ENCODE results near the gene FAM193B. TPM values are rescaled to one million over a fixed set of nuclear protein-coding genes. Genes with fewer than 3 reads are reported as not detected.

Gene FAM193B
- polyA plus RNA-seq, 1 of the 3 experiments (the other 2 are of a cell fraction): 48.1 TPM

DNA sequence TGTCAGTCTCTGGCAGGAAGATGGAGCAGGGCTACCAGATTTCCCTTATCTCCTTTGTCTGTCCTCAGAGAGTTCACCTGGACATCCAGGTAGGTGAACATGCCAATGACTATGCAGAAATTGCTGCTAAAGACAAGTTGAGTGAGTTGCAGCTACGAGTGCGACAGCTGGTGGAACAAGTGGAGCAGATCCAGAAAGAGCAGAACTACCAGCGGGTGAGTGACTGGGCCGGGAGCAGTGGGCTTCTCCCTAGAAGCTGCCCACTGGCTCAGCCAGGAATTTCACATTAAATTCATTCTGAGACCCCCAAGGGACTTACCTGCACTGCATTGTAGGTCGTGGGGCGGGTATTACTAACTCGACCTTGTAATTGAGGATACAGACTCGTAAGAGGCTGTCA is 39.7 kb upstream of the FAM193B start:
- H2AFZ ChIP-seq (ENCODE audit: low read depth): no peak overlapping the region
- peaks cover 24% of the 10 kb centered on the region for H3K79me2 ChIP-seq (ENCODE audit: insufficient read depth)
- no peak for DNase-seq
- peaks cover 7 to 9% of the 10 kb centered on the region in 2 experiments; a peak in 2 of 4 replicates for H3K4me1 ChIP-seq (ENCODE audit: control insufficient read depth in 1 of 2, insufficient read depth in 2 of 2, low read depth in 1 of 2, low read length in 1 of 2)
- H4K20me1 ChIP-seq (ENCODE audit: insufficient read depth): peaks cover 6% of the 10 kb centered on the region; the same call in 1 of the 2 replicates
- ChIA-PET CTCF (no interaction called here), POLR2A (no interaction called here)
- WGBS (ENCODE audit: low lambda C conversion rate): 90% methylated on average over 8 of the region's 8 CpGs
- H3K9me2 ChIP-seq: no peaks in the 10 kb centered on the region
- no peaks in the 10 kb centered on the region for H3K9me3 ChIP-seq
- no peak overlapping the region for H3K27ac ChIP-seq (ENCODE audit: low read depth in 2 of 2, low read length in 1 of 2)
- H3K4me2 ChIP-seq: peak overlapping the region; percentile 77; the same call in 1 of the 2 replicates
- no peak overlapping the region for H3K4me3 ChIP-seq (ENCODE audit: low read depth in 2 of 2, low read length in 1 of 2)
- TF ChIP-seq TAF1 (IDR thresholded peaks at IDR 0.05; ENCODE audit: borderline replicate concordance, low read depth, low read length): no peak
- TF ChIP-seq, protein P1, sequence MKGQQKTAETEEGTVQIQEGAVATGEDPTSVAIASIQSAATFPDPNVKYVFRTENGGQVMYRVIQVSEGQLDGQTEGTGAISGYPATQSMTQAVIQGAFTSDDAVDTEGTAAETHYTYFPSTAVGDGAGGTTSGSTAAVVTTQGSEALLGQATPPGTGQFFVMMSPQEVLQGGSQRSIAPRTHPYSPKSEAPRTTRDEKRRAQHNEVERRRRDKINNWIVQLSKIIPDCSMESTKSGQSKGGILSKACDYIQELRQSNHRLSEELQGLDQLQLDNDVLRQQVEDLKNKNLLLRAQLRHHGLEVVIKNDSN (IDR thresholded peaks at IDR 0.05; ENCODE audit: borderline replicate concordance, low read depth): no peak
- no peak for TF ChIP-seq MXI1 (IDR thresholded peaks at IDR 0.05; ENCODE audit: low read depth, low read length)
- TF ChIP-seq USF2 (IDR thresholded peaks at IDR 0.05; ENCODE audit: borderline replicate concordance, low read depth, low read length): no peak
- TF ChIP-seq SIN3A (IDR thresholded peaks at IDR 0.05; ENCODE audit: borderline replicate concordance, low read depth, low read length): no peak
- TF ChIP-seq RFX5 (IDR thresholded peaks at IDR 0.05; ENCODE audit: low read length): no peak
- TF ChIP-seq RCOR1 (IDR thresholded peaks at IDR 0.05; ENCODE audit: low read length): no peak
- TF ChIP-seq, protein P2, sequence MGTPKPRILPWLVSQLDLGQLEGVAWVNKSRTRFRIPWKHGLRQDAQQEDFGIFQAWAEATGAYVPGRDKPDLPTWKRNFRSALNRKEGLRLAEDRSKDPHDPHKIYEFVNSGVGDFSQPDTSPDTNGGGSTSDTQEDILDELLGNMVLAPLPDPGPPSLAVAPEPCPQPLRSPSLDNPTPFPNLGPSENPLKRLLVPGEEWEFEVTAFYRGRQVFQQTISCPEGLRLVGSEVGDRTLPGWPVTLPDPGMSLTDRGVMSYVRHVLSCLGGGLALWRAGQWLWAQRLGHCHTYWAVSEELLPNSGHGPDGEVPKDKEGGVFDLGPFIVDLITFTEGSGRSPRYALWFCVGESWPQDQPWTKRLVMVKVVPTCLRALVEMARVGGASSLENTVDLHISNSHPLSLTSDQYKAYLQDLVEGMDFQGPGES (IDR thresholded peaks at IDR 0.05; ENCODE audit: low read depth, low read length): no peak
- TF ChIP-seq FOSL2 (IDR thresholded peaks at IDR 0.05; ENCODE audit: borderline replicate concordance, low read depth): no peak
- no peak for TF ChIP-seq PBX3 (IDR thresholded peaks at IDR 0.05)
- H3K36me3 ChIP-seq (replicated peaks in 1 of 2; ENCODE audit: control insufficient read depth in 1 of 2, insufficient read depth in 2 of 2, low read length in 1 of 2): peaks cover 34 to 41% of the 10 kb centered on the region in 2 experiments
- peaks cover 4% of the 10 kb centered on the region; the same call in 1 of the 2 replicates for H3K27me3 ChIP-seq (ENCODE audit: insufficient read depth)
- no peak overlapping the region for H3K9ac ChIP-seq
- peaks cover 21% of the 10 kb centered on the region for H3F3A ChIP-seq (replicated peaks; ENCODE audit: insufficient read depth)

DNA sequence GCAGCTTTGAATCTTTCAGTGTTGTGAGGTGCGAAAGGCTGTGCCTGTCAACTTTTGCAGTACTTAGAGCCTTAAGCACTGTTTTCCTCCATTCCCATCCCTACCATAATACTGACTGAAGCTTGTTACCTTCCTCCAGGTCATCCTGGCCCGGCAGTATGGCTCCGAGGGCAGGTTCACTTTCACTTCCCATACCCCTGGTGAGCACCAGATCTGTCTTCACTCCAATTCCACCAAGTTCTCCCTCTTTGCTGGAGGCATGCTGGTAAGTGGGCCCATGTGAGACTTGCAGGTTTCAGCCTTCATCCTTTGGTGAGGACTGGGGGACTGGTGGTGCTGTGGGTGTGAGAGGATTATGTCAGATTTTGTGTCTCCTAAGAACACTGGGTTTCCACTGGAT is 39.1 kb upstream of the FAM193B start:
- H2AFZ ChIP-seq (ENCODE audit: low read depth): no peak overlapping the region
- peaks cover 7 to 9% of the 10 kb centered on the region in 2 experiments; a peak in 2 of 4 replicates for H3K4me1 ChIP-seq (ENCODE audit: control insufficient read depth in 1 of 2, insufficient read depth in 2 of 2, low read depth in 1 of 2, low read length in 1 of 2)
- H3F3A ChIP-seq (replicated peaks; ENCODE audit: insufficient read depth): peaks cover 18% of the 10 kb centered on the region
- peaks cover 24% of the 10 kb centered on the region for H3K79me2 ChIP-seq (ENCODE audit: insufficient read depth)
- DNase-seq: no peak
- WGBS (ENCODE audit: low lambda C conversion rate): 93% methylated on average over 3 of the region's 3 CpGs
- peaks cover 6% of the 10 kb centered on the region; the same call in 1 of the 2 replicates for H3K27me3 ChIP-seq (ENCODE audit: insufficient read depth)
- H4K20me1 ChIP-seq (ENCODE audit: insufficient read depth): peaks cover 6% of the 10 kb centered on the region; the same call in 1 of the 2 replicates
- peak overlapping the region; percentile 77 for H3K4me2 ChIP-seq
- no peaks in the 10 kb centered on the region for H3K9me3 ChIP-seq
- no peak overlapping the region for H3K9ac ChIP-seq
- POLR2A ChIA-PET: no interaction called here
- peaks cover 34 to 41% of the 10 kb centered on the region in 2 experiments for H3K36me3 ChIP-seq (replicated peaks in 1 of 2; ENCODE audit: control insufficient read depth in 1 of 2, insufficient read depth in 2 of 2, low read length in 1 of 2)
- no peak overlapping the region for H3K27ac ChIP-seq (ENCODE audit: low read depth in 2 of 2, low read length in 1 of 2)
- H3K9me2 ChIP-seq: no peaks in the 10 kb centered on the region
- CTCF ChIA-PET: interaction anchor here (1.2 kb wide), 1 partner anchor 14 kb away, joined by 6 read pairs; no protein-coding TSS in a partner anchor
- peak overlapping the region in 1 of 2 experiments; percentile 69; a peak in 2 of 4 replicates for H3K4me3 ChIP-seq (ENCODE audit: low read depth in 2 of 2, low read length in 1 of 2)
- no peak for TF ChIP-seq FOXJ3 (CRISPR knock-in tag; IDR thresholded peaks at IDR 0.05)
- no peak for TF ChIP-seq GABPA (IDR thresholded peaks at IDR 0.05; ENCODE audit: low read depth)
- no peak for TF ChIP-seq RXRA (IDR thresholded peaks at IDR 0.05; ENCODE audit: borderline replicate concordance, low read depth)
- TF ChIP-seq, protein P3, sequence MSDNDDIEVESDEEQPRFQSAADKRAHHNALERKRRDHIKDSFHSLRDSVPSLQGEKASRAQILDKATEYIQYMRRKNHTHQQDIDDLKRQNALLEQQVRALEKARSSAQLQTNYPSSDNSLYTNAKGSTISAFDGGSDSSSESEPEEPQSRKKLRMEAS (IDR thresholded peaks at IDR 0.05; ENCODE audit: low read depth): no peak
- TF ChIP-seq YY1 (IDR thresholded peaks at IDR 0.05; ENCODE audit: low read depth): no peak
- no peak for TF ChIP-seq JUND (IDR thresholded peaks at IDR 0.05)
- TF ChIP-seq MXI1 (IDR thresholded peaks at IDR 0.05; ENCODE audit: low read depth, low read length): no peak
- TF ChIP-seq, protein P4, sequence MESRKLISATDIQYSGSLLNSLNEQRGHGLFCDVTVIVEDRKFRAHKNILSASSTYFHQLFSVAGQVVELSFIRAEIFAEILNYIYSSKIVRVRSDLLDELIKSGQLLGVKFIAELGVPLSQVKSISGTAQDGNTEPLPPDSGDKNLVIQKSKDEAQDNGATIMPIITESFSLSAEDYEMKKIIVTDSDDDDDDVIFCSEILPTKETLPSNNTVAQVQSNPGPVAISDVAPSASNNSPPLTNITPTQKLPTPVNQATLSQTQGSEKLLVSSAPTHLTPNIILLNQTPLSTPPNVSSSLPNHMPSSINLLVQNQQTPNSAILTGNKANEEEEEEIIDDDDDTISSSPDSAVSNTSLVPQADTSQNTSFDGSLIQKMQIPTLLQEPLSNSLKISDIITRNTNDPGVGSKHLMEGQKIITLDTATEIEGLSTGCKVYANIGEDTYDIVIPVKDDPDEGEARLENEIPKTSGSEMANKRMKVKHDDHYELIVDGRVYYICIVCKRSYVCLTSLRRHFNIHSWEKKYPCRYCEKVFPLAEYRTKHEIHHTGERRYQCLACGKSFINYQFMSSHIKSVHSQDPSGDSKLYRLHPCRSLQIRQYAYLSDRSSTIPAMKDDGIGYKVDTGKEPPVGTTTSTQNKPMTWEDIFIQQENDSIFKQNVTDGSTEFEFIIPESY (IDR thresholded peaks at IDR 0.05; ENCODE audit: borderline replicate concordance, low read depth): no peak
- no peak for TF ChIP-seq RFX5 (IDR thresholded peaks at IDR 0.05; ENCODE audit: low read length)
- no peak for TF ChIP-seq EZH2phosphoT487 (IDR thresholded peaks at IDR 0.05; ENCODE audit: borderline replicate concordance, low read depth)
- TF ChIP-seq TAF1 (IDR thresholded peaks at IDR 0.05; ENCODE audit: borderline replicate concordance, low read depth, low read length): no peak
- TF ChIP-seq ELF1 (IDR thresholded peaks at IDR 0.05): no peak
- TF ChIP-seq, protein P2 (IDR thresholded peaks at IDR 0.05; ENCODE audit: low read depth, low read length): no peak
- no peak for TF ChIP-seq NRF1 (IDR thresholded peaks at IDR 0.05; ENCODE audit: low read depth, low read length)
